Measurements from ENCODE around the gene TUFM.

TUFM gene

GRCh38 chr16:28839899-28840298 is 6.2 kb downstream of the TUFM start:
- H3K27me3 ChIP-seq (ENCODE audit: low read depth, low read length): no peaks in the 10 kb centered on the region

GRCh38 chr16:28839004-28839639 is 7.0 kb downstream of the TUFM start:
- Histone ChIP-seq H2AFZ (ENCODE audit: low read depth, low read length) (no peak overlapping the region), H3K4me3 (ENCODE audit: low read length) (no peak overlapping the region), H3K27ac (ENCODE audit: low read length) (no peak overlapping the region), H4K20me1 (ENCODE audit: insufficient read depth, low read length) (peaks cover 5% of the 10 kb centered on the region; the same call in 1 of the 2 replicates), H3K79me2 (ENCODE audit: low read length) (peaks cover under 1% of the 10 kb centered on the region; the same call in 1 of the 2 replicates), H3K36me3 (replicated peaks; ENCODE audit: low read depth, low read length) (peaks cover 67% of the 10 kb centered on the region), H3K9ac (ENCODE audit: low read length) (no peak overlapping the region), H3K4me1 (ENCODE audit: low read length) (no peaks in the 10 kb centered on the region), H3K27me3 (ENCODE audit: low read depth, low read length) (no peaks in the 10 kb centered on the region), H3K9me3 (ENCODE audit: insufficient read depth, low read length) (no peaks in the 10 kb centered on the region), H3K4me2 (ENCODE audit: low read length) (no peak overlapping the region)
- TF ChIP-seq EZH2phosphoT487 (IDR thresholded peaks at IDR 0.05; ENCODE audit: low read depth) (no peak), CTCF (IDR thresholded peaks at IDR 0.05; ENCODE audit: low read depth, low read length) (no peak)

More at GRCh38 chr16:28839899-28840298, 6.2 kb downstream of the TUFM start:
- Histone ChIP-seq H3K4me3 (ENCODE audit: low read length) (no peak overlapping the region), H2AFZ (ENCODE audit: low read depth, low read length) (no peak overlapping the region), H4K20me1 (ENCODE audit: insufficient read depth, low read length) (peaks cover 5% of the 10 kb centered on the region; the same call in 1 of the 2 replicates), H3K27ac (ENCODE audit: low read length) (no peak overlapping the region), H3K79me2 (ENCODE audit: low read length) (peaks cover 8% of the 10 kb centered on the region), H3K36me3 (replicated peaks; ENCODE audit: low read depth, low read length) (peaks cover 65% of the 10 kb centered on the region), H3K9me3 (ENCODE audit: insufficient read depth, low read length) (no peaks in the 10 kb centered on the region), H3K4me1 (ENCODE audit: low read length) (peaks cover 2% of the 10 kb centered on the region), H3K9ac (ENCODE audit: low read length) (no peak overlapping the region), H3K4me2 (ENCODE audit: low read length) (no peak overlapping the region)
- TF ChIP-seq EZH2phosphoT487 (IDR thresholded peaks at IDR 0.05; ENCODE audit: low read depth) (no peak), CTCF (IDR thresholded peaks at IDR 0.05; ENCODE audit: low read depth, low read length) (no peak)

GRCh38 chr16:28838558-28838918 is 7.6 kb downstream of the TUFM start:
- H3K9me3 ChIP-seq (ENCODE audit: insufficient read depth, low read length): no peaks in the 10 kb centered on the region
- H3K36me3 ChIP-seq (replicated peaks; ENCODE audit: low read depth, low read length): peaks cover 68% of the 10 kb centered on the region
- no peak overlapping the region for H3K9ac ChIP-seq (ENCODE audit: low read length)
- peaks cover 5% of the 10 kb centered on the region; the same call in 1 of the 2 replicates for H4K20me1 ChIP-seq (ENCODE audit: insufficient read depth, low read length)
- no peaks in the 10 kb centered on the region for H3K79me2 ChIP-seq (ENCODE audit: low read length)
- H3K4me3 ChIP-seq (ENCODE audit: low read length): no peak overlapping the region
- no peak overlapping the region for H3K27ac ChIP-seq (ENCODE audit: low read length)
- H3K4me2 ChIP-seq (ENCODE audit: low read length): no peak overlapping the region
- no peaks in the 10 kb centered on the region for H3K4me1 ChIP-seq (ENCODE audit: low read length)
- TF ChIP-seq EZH2phosphoT487 (IDR thresholded peaks at IDR 0.05; ENCODE audit: low read depth) (no peak), CTCF (IDR thresholded peaks at IDR 0.05; ENCODE audit: low read depth, low read length) (no peak)
- no peaks in the 10 kb centered on the region for H3K27me3 ChIP-seq (ENCODE audit: low read depth, low read length)
- no peak overlapping the region for H2AFZ ChIP-seq (ENCODE audit: low read depth, low read length)

GRCh38 chr16:28837672-28838557 is 8.2 kb downstream of the TUFM start:
- peaks cover 68% of the 10 kb centered on the region for H3K36me3 ChIP-seq (replicated peaks; ENCODE audit: low read depth, low read length)
- TF ChIP-seq EZH2phosphoT487 (IDR thresholded peaks at IDR 0.05; ENCODE audit: low read depth) (no peak), CTCF (IDR thresholded peaks at IDR 0.05; ENCODE audit: low read depth, low read length) (no peak)
- H2AFZ ChIP-seq (ENCODE audit: low read depth, low read length): no peak overlapping the region
- H3K27ac ChIP-seq (ENCODE audit: low read length): no peak overlapping the region
- peaks cover 5% of the 10 kb centered on the region; the same call in 1 of the 2 replicates for H3K79me2 ChIP-seq (ENCODE audit: low read length)
- H3K4me1 ChIP-seq (ENCODE audit: low read length): no peaks in the 10 kb centered on the region
- H3K9ac ChIP-seq (ENCODE audit: low read length): no peak overlapping the region
- no peak overlapping the region for H3K4me3 ChIP-seq (ENCODE audit: low read length)
- peaks cover 5% of the 10 kb centered on the region; the same call in 1 of the 2 replicates for H4K20me1 ChIP-seq (ENCODE audit: insufficient read depth, low read length)
- H3K9me3 ChIP-seq (ENCODE audit: insufficient read depth, low read length): no peaks in the 10 kb centered on the region
- no peaks in the 10 kb centered on the region for H3K27me3 ChIP-seq (ENCODE audit: low read depth, low read length)
- H3K4me2 ChIP-seq (ENCODE audit: low read length): no peak overlapping the region

Data from OCI-LY3 (cell line).